ENCODE results near the gene DAG1.

GRCh38 chr3:49422379-49423248 is 47.5 kb upstream of the DAG1 start, which contains the start of gene AMT:
- no peak for TF ChIP-seq CTCF (IDR thresholded peaks at IDR 0.05)
- TF ChIP-seq POLR2A (IDR thresholded peaks at IDR 0.05), result peak; percentile 17 to 50 (median 45)

Measured in body of pancreas (tissue), 4 donors.